UCSD-AML1 (cell line): Measurements from ENCODE around the gene EPPIN.

Experiments used
- DNase-seq: peaks from one replicate; lab custom pipeline; 2025; ENCODE audit not compliant: unreplicated experiment; lab: John Stamatoyannopoulos, UW

The EPPIN gene

DNA sequence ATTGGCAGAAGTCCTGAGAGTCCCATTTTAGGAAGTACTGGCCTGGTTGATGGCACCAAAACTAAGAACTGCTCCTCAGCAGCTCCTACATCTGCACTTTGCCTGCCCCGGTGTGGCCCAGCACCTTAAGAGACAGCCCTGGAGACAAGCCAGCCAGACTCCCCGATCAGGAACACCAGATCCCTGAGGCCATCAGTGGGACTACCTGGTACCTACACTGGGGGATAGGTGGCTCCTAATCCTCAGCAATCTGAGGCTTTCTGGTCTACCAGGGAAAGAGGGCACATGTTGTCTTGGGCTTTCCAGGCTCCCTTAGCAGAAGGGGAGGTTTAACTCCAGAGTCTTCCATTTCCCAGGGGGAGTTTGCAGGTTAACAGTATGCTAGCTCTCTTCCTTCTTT lies 7.8 kb downstream of the EPPIN start, which contains the start of gene WFDC6:
TSS of gene WFDC6 (minus strand) at position 101 of the 400 bp plus-strand sequence. CDS start at position 26, 75 bp downstream.
- DNase-seq: no peak

DNA sequence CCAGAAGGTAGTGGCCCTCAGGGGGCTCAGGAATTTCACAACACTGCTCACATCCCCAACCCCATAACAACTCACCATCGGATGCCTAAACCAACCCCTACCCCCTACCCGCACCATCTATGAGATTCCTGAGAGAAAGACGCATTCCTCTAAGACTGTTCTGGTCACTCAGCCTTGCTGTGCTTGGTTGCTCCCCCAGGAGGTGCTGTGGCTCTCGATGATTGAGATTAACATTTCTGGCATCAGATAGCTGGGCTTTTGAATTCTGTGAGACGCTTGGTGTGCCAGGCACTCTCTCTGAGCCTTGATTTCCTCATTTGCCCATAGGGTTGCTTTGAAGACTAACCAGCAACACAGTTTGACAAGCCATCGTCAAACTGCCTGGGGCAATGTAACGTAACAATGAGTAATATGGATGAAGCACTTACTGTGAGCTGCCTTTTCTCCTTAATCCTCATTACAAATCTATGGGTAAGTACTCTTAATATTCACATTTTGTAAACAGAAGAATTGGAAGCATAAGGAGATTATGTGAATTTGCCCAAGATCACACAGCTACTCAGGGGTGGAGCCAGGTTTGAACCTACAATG lies 8.9 kb downstream of the EPPIN start:
- DNase-seq: no peak

DNA sequence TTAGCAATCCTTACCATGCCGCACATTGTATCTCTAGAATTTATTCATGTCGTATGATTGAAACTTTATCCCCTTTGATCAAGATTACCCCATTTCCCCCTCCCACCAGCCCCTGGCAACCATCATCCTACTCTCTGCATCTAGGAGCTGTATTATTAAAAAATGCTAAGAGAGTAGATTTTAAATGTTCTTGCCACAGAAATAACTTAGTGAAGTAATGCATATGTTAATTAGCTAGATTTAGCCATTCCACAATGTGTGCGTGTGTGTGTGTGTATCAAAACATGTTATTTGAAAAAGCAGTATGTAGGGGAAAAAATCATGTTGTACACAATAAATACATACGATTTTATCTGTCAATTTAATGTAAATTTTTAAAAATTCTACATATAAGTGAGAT lies 19.9 kb downstream of the EPPIN start:
- DNase-seq: no peak

DNA sequence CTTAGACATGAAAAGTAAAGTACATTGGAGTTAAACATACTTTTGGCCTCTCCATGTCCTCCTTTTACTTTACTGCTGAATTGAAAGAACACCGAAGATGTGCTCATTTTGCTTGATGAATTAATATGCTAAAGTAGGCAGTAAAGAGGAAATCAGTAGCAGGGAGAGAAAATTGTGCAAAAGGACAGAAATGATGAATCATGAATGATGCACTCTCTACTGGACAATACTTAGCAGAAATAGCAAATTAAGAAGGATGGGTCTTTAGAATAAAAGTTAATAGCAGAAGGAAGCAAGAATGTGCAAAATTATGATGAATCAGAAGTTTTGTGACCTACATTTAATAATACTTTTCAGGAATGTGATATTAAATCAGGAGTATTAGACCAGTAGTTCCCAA lies 23.4 kb downstream of the EPPIN start:
- DNase-seq: no peak

DNA sequence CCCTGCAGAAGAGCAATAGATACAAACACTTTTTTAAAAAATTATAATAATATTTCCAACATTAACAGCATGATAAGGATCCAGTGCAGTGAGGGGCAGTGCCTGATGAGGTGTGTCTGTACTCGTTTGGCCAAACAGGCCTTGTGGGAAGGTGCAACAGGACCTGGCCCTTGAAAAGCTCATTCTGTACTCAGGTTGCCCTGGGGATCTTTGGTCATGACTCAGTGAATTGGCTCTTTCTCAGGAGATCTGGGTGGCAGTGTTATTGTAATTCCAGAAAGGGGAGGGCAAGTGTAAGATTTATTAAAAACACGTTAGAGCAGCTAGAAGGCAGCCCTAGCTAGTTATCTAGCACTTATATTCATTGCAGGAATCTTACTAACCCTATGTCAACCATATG lies 28.9 kb downstream of the EPPIN start:
- DNase-seq: no peak

DNA sequence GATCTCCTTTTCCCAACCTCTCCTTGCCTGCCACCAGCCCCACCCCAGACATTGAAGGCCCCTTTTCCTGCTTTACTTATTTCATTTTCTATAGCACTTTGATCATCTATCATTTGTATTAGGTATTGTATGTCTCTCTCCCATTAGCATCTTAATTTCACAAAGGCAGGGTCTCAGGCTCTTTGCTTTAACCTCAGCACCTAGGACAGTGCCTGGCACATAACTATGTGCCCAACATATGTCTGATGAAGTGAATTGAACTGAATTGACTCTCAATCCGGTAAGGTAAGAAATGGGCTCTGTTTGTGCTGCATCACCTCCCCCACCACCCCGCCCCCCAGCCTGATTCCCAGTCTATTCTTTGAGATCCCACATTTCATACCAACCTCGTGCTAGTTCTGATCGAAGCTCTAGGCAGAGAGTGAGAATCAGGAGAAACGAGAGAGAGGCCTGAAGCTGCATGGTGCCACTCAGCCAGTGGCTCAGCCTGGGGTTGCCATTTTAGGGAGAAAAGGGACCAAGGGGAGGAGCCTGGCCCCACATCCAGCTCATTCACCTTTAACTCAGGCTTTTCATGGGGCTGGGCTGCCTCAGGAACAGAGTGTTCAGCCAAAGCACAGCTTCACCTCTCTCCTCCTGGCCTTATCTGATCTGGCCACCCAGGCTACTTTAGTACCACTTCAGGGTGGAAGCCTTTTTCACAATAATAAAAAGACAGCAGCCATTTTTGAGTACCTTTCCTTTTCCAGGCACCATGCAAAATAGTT lies 31.9 kb downstream of the EPPIN start, which contains the start of gene SPINT3:
TSS of gene SPINT3 (minus strand) at position 476 of the 767 bp plus-strand sequence. CDS start at position 462, 14 bp downstream.
- DNase-seq: no peak

DNA sequence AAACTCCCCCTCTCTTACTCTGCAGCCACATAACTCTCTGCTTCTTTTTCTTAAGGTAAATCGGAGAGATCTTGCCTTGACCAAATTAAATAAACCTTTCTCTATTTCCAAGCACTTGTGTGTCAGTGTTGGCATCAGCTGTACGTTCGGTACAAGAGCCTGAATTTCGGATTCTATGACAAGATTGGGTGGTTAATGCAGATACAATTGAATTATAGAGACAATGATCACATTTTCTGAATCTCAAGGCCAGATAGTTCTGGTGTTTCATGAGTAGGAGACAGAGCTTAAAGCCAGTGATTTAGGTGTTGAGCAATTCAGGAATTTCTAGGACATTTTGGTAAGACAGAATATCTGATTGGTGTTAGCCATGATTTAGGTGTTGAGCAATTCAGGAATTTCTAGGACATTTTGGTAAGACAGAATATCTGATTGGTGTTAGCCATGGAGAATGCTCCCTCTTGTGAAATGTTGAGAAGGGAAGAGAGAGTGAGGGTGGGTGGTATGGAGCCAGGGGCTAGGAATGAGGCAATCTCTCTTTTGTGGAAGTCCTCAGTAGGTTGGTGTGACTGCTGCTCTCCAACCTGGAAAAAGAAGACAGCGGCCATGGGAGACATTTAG lies 36.8 kb downstream of the EPPIN start:
- DNase-seq: no peak

DNA sequence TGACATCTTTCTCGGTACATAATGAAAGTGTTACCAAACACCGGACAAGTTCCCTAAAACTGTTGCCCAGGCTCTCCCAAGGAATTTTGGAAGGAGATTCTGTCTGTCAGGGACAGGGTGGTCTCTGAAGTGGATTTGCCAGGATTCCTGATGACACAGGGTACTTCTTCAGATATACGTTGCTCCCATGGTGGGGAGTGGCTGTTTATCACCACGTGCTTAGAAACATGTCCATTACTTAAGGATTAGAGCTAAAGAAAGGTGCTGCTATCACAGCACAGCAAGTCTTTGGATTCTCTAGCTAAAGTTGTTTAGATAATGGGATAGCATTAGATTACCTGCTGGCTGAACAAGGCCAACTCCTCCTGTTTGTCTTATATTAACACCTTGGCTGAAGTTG lies 38.1 kb downstream of the EPPIN start:
- no peak for DNase-seq

DNA sequence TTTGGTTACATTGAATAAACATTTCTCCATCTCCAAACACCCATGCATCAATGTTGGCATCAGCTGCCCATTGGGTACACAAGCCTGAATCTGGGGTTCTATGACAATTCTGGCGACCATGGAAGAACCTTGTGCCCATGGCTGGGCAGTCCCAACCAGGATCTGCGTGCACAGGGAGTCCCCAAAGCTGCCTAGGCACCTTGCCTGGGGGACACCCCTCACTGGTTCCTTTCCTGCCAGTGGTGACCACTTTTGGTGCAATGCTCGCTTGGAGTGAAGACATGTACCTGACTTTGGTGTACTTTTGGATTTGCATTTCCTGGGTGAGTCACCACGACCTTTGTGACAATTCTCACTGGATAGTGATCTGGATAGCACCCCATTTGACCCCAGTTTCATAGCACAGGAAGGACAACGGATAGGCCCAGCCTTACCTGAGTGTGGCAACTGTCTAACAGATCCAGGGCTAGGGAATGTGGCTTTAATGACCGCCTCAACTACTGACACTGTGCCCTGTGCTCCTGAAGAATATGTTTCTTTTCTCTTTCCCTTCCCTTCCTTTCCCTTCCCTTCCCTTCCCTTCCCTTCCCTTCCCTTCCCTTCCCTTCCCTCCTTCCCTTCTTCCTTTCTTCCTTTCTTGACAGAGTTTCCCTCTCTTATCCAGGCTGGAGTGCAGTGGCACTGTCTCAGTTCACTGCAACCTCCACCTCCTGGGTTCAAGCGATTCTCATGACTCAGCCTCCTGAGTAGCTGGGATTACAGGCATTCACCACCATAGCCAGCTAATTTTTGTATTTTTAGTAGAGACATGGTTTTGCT lies 38.9 kb downstream of the EPPIN start:
- DNase-seq: no peak

DNA sequence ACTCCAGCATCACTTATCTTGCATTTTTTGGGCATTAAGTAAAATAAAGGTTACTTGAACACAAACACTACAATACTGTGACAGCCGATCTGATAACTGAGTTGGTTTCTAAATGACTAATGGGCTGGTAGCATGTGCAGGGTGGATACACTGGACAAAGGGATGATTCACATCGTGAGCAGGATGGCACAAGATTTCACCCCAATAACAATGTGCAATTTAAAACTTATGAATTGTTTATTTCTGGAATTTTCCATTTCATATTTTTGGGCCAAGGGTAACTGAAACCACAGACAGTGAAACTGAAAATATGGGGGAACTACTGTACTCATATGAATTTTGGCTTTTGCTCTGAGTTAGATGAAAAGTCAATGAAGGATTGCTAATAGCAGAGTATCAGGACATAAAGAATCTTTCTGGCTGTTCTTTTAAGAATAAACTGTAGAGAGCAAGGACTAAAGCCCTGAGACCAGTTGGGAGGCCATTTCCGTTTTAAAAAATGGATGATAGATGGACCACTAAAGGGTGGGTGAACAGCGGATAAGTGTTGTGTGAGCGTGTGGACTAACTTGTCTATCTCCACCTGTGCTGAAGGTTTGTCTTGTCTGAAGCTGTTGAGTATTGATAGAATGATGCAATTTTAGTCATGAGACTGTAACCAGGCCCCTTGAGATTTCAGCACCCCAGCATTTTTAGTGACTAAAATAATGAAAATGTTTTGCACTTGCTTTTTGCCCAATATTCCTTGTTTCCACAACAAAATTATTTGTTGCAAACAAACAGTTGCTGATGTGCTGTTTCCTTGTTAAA lies 40.0 kb downstream of the EPPIN start:
- no peak for DNase-seq

DNA sequence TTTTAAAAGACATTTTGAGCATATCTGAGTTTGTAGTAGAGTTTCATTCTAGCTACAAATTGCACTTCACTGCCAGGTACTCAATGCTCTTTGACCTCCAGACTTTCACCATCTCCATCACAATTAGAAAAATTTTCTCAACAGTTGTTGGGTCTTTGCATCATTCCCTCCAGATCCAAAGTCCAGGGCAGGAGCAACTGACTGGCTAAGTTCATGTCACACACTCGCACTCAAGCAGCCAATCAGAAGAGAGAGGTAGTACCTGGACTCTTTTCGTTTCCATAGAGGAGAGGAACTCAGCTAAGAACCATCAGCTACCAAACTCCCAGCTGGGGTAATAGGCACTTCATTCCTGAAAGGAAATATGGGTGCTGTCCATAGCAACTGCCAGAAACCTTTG lies 40.8 kb downstream of the EPPIN start:
- DNase-seq: no peak

DNA sequence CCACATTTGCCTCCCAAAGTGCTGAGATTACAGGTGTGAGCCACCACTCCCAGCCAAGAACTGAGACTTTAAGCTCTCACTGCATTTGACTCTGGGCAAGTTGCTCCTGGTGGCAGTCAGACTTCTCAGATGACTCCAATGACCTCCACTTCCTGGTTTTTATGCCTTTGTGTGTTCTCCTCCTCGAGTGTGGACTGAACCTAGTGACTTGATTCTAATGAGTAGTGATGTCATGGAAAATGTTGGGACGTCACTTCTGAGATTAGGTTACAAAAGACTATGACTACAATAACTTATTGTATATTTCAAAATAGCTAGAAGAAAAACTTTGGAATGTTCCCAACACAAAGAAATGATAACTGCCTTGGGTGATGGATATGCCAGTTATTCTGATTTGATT lies 43.8 kb downstream of the EPPIN start:
- DNase-seq: no peak

DNA sequence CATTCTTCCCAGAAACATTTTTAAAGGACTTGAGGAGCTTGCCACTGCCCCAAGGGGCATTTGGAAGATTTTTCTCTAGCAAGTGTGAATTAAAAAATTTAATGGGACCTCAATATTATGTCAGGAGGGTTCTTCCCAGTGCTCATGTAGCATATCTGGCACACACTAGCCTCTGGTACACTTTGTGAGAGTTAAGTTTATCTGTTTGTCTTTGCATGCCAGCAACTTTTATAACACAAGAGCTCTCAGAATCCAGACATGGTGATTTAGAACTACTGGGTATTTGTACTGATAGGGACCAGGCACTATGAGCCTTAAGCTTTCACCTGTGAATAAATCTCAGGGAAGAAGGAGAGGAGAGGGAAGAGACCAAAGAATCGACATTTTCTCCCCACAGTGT lies 44.6 kb downstream of the EPPIN start:
- DNase-seq: no peak

DNA sequence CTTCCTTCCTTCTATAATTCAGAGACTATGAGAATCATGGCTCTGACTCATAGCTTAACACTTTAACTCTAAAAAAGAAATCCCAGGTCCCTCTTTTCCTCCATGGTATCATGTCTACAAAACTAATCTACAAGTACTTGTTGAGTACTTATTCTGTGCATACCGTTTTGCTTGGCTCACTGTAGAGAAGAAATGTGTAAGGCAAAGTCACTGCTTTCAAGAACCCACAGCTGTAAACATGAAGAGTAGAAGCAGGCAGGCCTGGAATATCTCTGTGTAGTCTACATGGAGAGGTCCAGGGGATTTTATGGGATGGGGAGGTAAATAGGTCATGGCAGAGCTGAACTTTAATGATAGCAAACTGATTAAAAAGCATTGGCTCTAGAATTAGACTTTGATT lies 45.6 kb downstream of the EPPIN start:
- DNase-seq: no peak

DNA sequence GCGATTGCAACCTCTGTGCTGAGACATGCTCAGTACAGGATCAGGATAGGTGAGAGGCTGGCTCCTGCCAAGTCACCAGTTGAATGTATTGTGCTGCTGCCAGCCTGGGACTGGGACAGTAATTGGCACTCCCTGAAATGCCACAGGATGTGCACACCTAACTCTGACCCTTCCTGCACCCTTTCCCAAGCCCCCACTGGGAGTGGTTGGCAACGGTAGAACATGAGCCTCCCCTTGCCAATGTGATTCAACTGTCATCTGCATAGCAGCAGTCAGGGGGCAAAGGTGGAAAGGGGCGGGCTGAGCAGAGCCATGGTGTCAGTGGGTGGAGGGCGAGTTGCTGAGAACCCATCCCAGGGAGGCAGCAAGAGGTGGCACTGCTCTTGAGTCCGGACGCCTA lies 47.2 kb downstream of the EPPIN start:
- DNase-seq: no peak

DNA sequence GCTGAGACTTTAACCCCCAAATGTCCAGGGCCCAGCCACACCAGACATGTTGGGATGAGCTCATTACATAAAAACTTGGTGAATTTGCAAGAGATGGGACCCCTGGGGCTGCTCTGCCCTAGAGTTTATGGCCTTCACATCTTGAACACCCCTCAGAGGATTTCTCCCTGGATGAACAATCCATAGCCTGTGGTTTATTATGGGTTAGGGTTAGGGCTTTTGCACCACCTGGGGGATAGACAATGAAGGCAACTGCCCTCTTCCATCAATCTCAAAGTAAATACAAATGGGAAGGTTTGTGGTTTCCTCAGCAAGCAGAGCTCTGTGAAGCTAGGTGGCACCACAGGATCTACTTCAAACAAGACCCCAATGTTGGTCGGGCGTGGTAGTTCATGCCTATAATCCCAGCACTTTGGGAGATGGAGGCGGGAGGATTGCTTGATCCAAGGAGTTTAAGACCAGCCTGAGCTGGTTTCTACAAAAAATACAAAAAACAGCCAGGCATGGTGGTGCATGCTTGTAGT lies 49.2 kb downstream of the EPPIN start:
- DNase-seq: no peak

DNA sequence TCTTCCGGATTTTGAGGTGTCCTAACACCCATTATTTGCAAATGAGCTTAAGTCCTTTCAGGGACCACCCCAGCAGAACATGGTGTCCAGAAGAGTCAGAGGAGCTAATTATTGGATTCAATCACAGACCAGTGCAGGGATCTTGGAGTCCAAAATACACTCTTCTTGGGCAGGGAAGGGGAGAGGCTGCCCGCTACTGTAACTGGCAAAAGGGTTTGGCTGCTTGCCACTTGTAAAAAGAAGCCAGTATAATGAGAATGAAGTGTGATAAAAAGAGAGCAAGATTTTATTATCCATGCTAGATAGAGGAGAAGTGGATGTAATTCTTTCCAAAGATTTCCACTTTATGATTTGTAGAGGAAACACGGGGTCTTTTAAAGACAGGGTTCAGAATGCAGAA lies 51.0 kb downstream of the EPPIN start:
- DNase-seq: no peak

DNA sequence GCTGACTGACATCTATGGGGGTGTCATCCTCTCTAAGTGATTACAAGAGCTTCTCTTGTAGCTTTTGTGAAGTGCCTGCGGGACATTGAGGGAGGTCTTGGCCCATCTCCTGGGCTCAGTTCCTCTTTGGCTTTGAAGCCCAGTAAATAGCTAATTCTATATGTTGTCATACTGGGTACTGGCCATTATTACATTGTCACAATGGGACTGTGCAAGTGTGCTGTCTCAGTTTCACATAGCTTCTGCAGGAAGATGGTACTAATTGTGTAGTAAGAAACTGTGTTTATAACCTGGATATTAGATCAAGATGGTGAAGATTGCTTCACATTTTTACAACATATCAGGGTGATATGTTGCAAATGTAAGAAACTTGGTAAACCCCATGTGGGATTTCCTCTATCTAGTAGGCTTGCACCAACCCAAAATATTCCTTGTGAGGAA lies 51.7 kb downstream of the EPPIN start:
- DNase-seq: no peak
